GM23338 (cell line): ENCODE data around the gene MXRA8. TPM values are rescaled to one million over a fixed set of nuclear protein-coding genes. Genes with fewer than 3 reads are reported as not detected.

ENCODE experiments used
- ATAC-seq: fragments of 200-7000 bp; cut with Tn5 transposase; 3 replicates; pipeline ENCODE4 v1.9.1; 2020
- DNase-seq: peaks from one replicate; pipeline ENCODE4 v3.0.0-alpha.2; 2015; ENCODE audit warnings: low spot score
- H2AFZ ChIP-seq: fragments of 200-600 bp; sonication (generic); 2 replicates; pipeline ENCODE4 v1.8.0; 2016; ENCODE audit warnings: antibody characterized with exemption, mild to moderate bottlenecking, moderate library complexity
- H3F3A ChIP-seq: fragments of 200-600 bp; sonication (generic); replicated peaks from 2 replicates; pipeline ENCODE4 v1.8.0; 2017; ENCODE audit warnings: antibody characterized with exemption, mixed run types, low read depth
- H3K27ac ChIP-seq: fragments of 200-600 bp; sonication (generic); 2 replicates; pipeline ENCODE4 v1.6.1; 2016; ENCODE audit warnings: low read depth
- H3K27me3 ChIP-seq: fragments of 200-600 bp; sonication (generic); 2 replicates; pipeline ENCODE4 v1.8.0; 2016; ENCODE audit warnings: mild to moderate bottlenecking, mixed run types, moderate library complexity; ENCODE audit not compliant: insufficient read depth
- H3K36me3 ChIP-seq: fragments of 200-600 bp; sonication (generic); 2 replicates; pipeline ENCODE4 v1.8.0; 2016; ENCODE audit warnings: mild to moderate bottlenecking; ENCODE audit not compliant: insufficient read depth
- H3K4me1 ChIP-seq: fragments of 200-600 bp; sonication (generic); 2 replicates; pipeline ENCODE4 v1.8.0; 2016; ENCODE audit warnings: mild to moderate bottlenecking, moderate library complexity; ENCODE audit not compliant: insufficient read depth
- H3K4me2 ChIP-seq: fragments of 200-600 bp; sonication (generic); 2 replicates; pipeline ENCODE4 v1.7.1; 2017; ENCODE audit warnings: mixed run types
- H3K4me3 ChIP-seq: fragments of 200-600 bp; sonication (generic); 2 replicates; pipeline ENCODE4 v1.6.1; 2016; ENCODE audit warnings: mixed run types
- H3K79me2 ChIP-seq: fragments of 200-600 bp; sonication (generic); replicated peaks from 2 replicates; pipeline ENCODE4 v1.8.0; 2017; ENCODE audit warnings: mild to moderate bottlenecking; ENCODE audit not compliant: insufficient read depth
- H3K9me2 ChIP-seq: fragments of 200-600 bp; sonication (generic); 2 replicates; pipeline ENCODE4 v1.8.0; 2017; ENCODE audit not compliant: insufficient read depth
- H4K20me1 ChIP-seq: fragments of 200-600 bp; sonication (generic); replicated peaks from 2 replicates; pipeline ENCODE4 v1.8.0; 2017; ENCODE audit warnings: mild to moderate bottlenecking; ENCODE audit not compliant: insufficient read depth
- H3K27ac Mint-ChIP-seq: 2 replicates; pipeline ENCODE4 v1.8.0; 2020; ENCODE audit warnings: inconsistent platforms, mild to moderate bottlenecking, moderate library complexity, mixed read lengths
- H3K27me3 Mint-ChIP-seq: 3 replicates; pipeline ENCODE4 v1.8.0; 2022; ENCODE audit warnings: low read depth, mild to moderate bottlenecking, moderate library complexity, mixed read lengths, inconsistent platforms; ENCODE audit not compliant: insufficient read depth, poor library complexity
- H3K36me3 Mint-ChIP-seq: 3 replicates; pipeline ENCODE4 v1.8.0; 2021; ENCODE audit warnings: low read depth, mild to moderate bottlenecking, inconsistent platforms, moderate library complexity, mixed read lengths
- H3K4me1 Mint-ChIP-seq: 3 replicates; pipeline ENCODE4 v1.8.0; 2020; ENCODE audit warnings: mild to moderate bottlenecking, inconsistent platforms, mixed read lengths
- H3K4me3 Mint-ChIP-seq: 3 replicates; pipeline ENCODE4 v1.8.0; 2021; ENCODE audit warnings: moderate library complexity, mild to moderate bottlenecking, inconsistent platforms, mixed read lengths
- H3K9me3 Mint-ChIP-seq: 3 replicates; pipeline ENCODE4 v1.8.0; 2020; ENCODE audit warnings: moderate library complexity, mild to moderate bottlenecking, inconsistent platforms, mixed read lengths
- CREB1 ChIP-seq: fragments of 250-450 bp; sonication (Bioruptor Pico); IDR thresholded peaks from 2 replicates; pipeline ENCODE4 v1.5.0; 2020; ENCODE audit warnings: low read depth, mild to moderate bottlenecking, moderate library complexity
- CTCF ChIP-seq, 2 experiments: fragments of 200-600 bp in 1 of 2; sonication (generic) in 1 of 2; conservative IDR thresholded peaks; 2 replicates each; pipeline versions ENCODE4 v1.5.1 to v1.6.1; 2016 to 2017; ENCODE audit warnings: antibody characterized with exemption in 2 of 2, low read depth in 2 of 2, mild to moderate bottlenecking in 2 of 2, moderate library complexity in 1 of 2
- ETS1 ChIP-seq: IDR thresholded peaks from 2 replicates; pipeline ENCODE4 v1.6.1; 2016; ENCODE audit warnings: antibody characterized with exemption
- EZH2 ChIP-seq: fragments of 200-600 bp; sonication (generic); IDR thresholded peaks from one replicate; pipeline ENCODE4 v1.8.0; 2017; ENCODE audit warnings: antibody characterized with exemption, mild to moderate bottlenecking, low read depth; ENCODE audit not compliant: unreplicated experiment
- EZH2phosphoT487 ChIP-seq: fragments of 200-600 bp; sonication (generic); IDR thresholded peaks from one replicate; pipeline ENCODE4 v1.8.1; 2018; ENCODE audit warnings: antibody characterized with exemption; ENCODE audit not compliant: unreplicated experiment
- JUNB ChIP-seq: IDR thresholded peaks from one replicate; pipeline ENCODE4 v1.6.1; 2016; ENCODE audit warnings: antibody characterized with exemption; ENCODE audit not compliant: unreplicated experiment
- NANOG ChIP-seq: IDR thresholded peaks from 2 replicates; pipeline ENCODE4 v1.6.1; 2016; ENCODE audit warnings: antibody characterized with exemption, borderline replicate concordance
- POLR2AphosphoS5 ChIP-seq: IDR thresholded peaks from 2 replicates; pipeline ENCODE4 v1.6.1; 2016; ENCODE audit warnings: antibody characterized with exemption, low read depth
- STAT1 ChIP-seq: IDR thresholded peaks from one replicate; pipeline ENCODE4 v1.6.1; 2016; ENCODE audit warnings: antibody characterized with exemption; ENCODE audit not compliant: unreplicated experiment
- ZNF114 ChIP-seq: fragments of 250-450 bp; sonication (Bioruptor Pico); IDR thresholded peaks from 2 replicates; pipeline ENCODE4 v1.5.0; 2020; ENCODE audit warnings: mild to moderate bottlenecking, moderate library complexity
- ZNF331 ChIP-seq: fragments of 250-450 bp; sonication (Bioruptor Pico); IDR thresholded peaks from 2 replicates; pipeline ENCODE4 v1.5.0; 2020; ENCODE audit warnings: low read depth, mild to moderate bottlenecking, moderate library complexity
- ZNF462 ChIP-seq: fragments of 250-450 bp; sonication (Bioruptor Pico); IDR thresholded peaks from 2 replicates; pipeline ENCODE4 v1.5.0; 2020; ENCODE audit warnings: mild to moderate bottlenecking, moderate library complexity
- polyA plus RNA-seq: library from polyadenylated mRNA; unstranded; fragments of >200 nt; fragmentation: Nextera tagmentation; extraction: Ambion mirVana; gene quantifications from 2 replicates; pipeline ENCODE4 v1.2.1, GENCODE V29; 2016
- total RNA-seq: library from RNA; depleted of rRNA; stranded (reverse); fragments of >200 nt; shearing (Covaris generic); gene quantifications from 2 replicates; pipeline ENCODE4 v1.2.3, GENCODE V29; 2014
- TF ChIP-seq, protein P1 (sequence below): IDR thresholded peaks from one replicate; pipeline ENCODE4 v1.6.1; 2018; ENCODE audit warnings: antibody characterized with exemption; ENCODE audit not compliant: unreplicated experiment

MXRA8 gene
- total and polyA plus RNA-seq, 2 experiments from 2014 or later = 9.1 to 17.2 TPM

DNA sequence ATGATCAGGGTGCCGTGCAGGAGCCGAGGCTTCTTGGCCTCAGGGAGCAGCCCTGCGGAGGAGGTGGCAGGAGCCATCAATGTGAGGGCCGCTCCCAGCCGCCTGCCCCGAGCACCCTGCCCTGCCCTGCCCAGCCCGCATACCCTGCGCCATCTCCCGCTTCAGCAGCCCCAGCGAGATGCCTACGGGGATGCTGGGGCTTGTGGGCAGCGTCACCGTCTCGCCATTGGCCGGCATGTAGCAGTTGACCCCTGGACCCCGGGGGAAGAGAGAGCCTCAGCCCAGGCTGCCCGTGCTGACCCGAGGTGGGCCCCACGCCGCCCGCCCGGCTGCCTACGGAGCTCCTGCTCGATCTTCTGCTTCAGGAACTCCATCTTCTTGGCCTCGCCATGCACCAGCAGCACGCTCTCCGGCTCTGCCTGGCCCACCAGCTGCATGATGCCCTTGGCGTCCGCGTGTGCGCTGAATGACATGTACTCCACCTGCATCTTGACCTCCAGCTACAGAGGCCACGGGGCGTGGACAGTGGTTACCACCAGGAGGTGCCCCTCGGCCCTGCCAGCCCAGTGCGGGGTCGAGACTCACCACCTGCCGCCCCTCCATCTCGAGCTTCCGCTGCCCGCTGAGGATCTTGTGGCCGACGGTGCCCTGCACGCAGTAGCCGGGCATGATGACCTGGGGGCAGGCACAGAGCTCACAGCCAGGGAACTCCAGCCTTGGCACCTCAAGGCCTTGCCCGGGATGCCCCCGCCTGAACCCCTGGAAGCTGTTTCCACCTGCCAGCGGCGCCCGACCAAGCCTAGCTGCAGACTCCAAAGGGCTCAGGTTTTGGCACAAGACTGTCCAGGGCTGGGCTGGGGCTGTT is 45.7 kb downstream of the MXRA8 start:
- no peak overlapping the region for H3K4me3 Mint-ChIP-seq

More for the DNA sequence above, 45.7 kb downstream of the MXRA8 start:
- H3K4me1 Mint-ChIP-seq = peaks cover 18% of the 10 kb centered on the region
- Histone ChIP-seq H3K27ac (no peak overlapping the region), H3K4me1 (peaks cover 4% of the 10 kb centered on the region; the same call in 1 of the 2 replicates), H3K9me2 (no peaks in the 10 kb centered on the region), H3K4me2 (no peak overlapping the region), H4K20me1 (peaks cover 15% of the 10 kb centered on the region; the same call in 1 of the 2 replicates), H3K27me3 (no peaks in the 10 kb centered on the region), H3K4me3 (no peak overlapping the region), H3K36me3 (peaks cover 8% of the 10 kb centered on the region; the same call in 1 of the 2 replicates), H2AFZ (no peak overlapping the region), H3K79me2 (peaks cover 18% of the 10 kb centered on the region), H3F3A (peaks cover 19% of the 10 kb centered on the region)
- peaks cover 22% of the 10 kb centered on the region for H3K27me3 Mint-ChIP-seq
- TF ChIP-seq NANOG (no peak), ZNF114 (no peak), EZH2phosphoT487 (no peak), ZNF331 (CRISPR knock-in tag) (no peak), CTCF (conservative IDR thresholded peaks at IDR 0.05; ENCODE audit: low read depth in 2 of 2) (no peak), ETS1 (no peak), JUNB (no peak), EZH2 (no peak), POLR2AphosphoS5 (no peak), CREB1 (no peak), STAT1 (no peak), ZNF462 (CRISPR knock-in tag) (no peak)
- TF ChIP-seq, protein P1, sequence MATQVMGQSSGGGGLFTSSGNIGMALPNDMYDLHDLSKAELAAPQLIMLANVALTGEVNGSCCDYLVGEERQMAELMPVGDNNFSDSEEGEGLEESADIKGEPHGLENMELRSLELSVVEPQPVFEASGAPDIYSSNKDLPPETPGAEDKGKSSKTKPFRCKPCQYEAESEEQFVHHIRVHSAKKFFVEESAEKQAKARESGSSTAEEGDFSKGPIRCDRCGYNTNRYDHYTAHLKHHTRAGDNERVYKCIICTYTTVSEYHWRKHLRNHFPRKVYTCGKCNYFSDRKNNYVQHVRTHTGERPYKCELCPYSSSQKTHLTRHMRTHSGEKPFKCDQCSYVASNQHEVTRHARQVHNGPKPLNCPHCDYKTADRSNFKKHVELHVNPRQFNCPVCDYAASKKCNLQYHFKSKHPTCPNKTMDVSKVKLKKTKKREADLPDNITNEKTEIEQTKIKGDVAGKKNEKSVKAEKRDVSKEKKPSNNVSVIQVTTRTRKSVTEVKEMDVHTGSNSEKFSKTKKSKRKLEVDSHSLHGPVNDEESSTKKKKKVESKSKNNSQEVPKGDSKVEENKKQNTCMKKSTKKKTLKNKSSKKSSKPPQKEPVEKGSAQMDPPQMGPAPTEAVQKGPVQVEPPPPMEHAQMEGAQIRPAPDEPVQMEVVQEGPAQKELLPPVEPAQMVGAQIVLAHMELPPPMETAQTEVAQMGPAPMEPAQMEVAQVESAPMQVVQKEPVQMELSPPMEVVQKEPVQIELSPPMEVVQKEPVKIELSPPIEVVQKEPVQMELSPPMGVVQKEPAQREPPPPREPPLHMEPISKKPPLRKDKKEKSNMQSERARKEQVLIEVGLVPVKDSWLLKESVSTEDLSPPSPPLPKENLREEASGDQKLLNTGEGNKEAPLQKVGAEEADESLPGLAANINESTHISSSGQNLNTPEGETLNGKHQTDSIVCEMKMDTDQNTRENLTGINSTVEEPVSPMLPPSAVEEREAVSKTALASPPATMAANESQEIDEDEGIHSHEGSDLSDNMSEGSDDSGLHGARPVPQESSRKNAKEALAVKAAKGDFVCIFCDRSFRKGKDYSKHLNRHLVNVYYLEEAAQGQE = no peak
- H3K27ac Mint-ChIP-seq = no peak overlapping the region
- ATAC-seq (no peak), DNase-seq (peak; percentile 2)
- peaks cover 42% of the 10 kb centered on the region for H3K36me3 Mint-ChIP-seq
- H3K9me3 Mint-ChIP-seq = no peaks in the 10 kb centered on the region; the same call in 2 of the 3 replicates
